GM18951 (cell line): Measurements from ENCODE around the gene ZNF844.
"Not testable (repeated sequence)": the region's sequence is repeated elsewhere in the genome, so short reads cannot be mapped to it uniquely, and the experiment has no call there.

Source experiments
- POLR2A ChIP-seq: IDR thresholded peaks from 4 replicates; pipeline ENCODE4 v1.6.1; 2011; ENCODE audit warnings: mild to moderate bottlenecking; ENCODE audit not compliant: insufficient read length, insufficient read depth; ENCODE audit errors: extremely low read depth
- in situ Hi-C: fragments of 300-500 bp; cut with MboI; formaldehyde crosslinking; loops from one replicate; pipeline ENCODE4 v1.12.0; 2022; ENCODE audit warnings: low sequenced_read_pairs, mixed read lengths, inconsistent platforms; ENCODE audit not compliant: unreplicated experiment

Gene ZNF844

GRCh38 chr19:12055784-12056183 is 8.7 kb upstream of the ZNF844 start:
- TF ChIP-seq POLR2A: no peak
- in situ Hi-C loops: no loop called here

DNA sequence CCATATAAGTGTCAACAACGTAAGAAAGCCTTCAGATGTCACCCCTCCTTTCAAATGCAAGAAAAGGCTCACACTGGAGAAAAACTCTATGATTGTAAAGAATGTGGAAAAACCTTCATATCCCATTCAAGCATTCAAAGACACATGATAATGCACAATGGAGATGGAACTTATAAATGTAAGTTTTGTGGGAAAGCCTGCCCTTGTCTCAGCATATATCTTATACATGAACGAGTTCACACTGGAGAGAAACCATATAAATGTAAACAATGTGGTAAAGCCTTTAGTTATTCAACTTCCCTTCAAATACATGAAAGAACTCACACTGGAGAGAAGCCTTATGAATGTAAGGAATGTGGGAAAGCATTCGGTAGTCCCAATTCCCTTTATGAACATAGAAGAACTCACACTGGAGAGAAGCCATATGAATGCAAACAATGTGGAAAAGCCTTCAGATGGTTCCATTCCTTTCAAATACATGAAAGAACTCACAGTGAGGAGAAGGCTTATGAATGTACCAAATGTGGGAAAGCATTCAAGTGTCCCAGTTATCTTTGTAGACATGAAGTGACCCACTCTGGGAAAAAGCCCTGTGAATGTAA is 11.1 kb downstream of the ZNF844 start:
- in situ Hi-C loops: no loop called here
- no peak for TF ChIP-seq POLR2A

DNA sequence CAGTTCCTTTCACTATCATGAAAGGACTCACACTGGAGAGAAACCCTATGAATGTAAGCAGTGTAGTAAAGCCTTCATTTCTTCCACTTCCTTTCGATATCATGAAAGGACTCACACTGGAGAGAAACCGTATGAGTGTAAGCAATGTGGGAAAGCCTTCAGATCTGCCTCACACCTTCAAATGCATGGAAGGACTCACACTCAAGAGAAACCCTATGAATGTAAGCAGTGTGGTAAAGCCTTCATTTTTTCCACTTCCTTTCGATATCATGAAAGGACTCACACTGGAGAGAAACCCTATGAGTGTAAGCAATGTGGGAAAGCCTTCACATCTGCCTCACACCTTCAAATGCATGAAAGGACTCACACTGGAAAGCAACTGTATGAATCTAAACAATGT is 11.8 kb downstream of the ZNF844 start:
- in situ Hi-C loops: not testable (repeated sequence)

DNA sequence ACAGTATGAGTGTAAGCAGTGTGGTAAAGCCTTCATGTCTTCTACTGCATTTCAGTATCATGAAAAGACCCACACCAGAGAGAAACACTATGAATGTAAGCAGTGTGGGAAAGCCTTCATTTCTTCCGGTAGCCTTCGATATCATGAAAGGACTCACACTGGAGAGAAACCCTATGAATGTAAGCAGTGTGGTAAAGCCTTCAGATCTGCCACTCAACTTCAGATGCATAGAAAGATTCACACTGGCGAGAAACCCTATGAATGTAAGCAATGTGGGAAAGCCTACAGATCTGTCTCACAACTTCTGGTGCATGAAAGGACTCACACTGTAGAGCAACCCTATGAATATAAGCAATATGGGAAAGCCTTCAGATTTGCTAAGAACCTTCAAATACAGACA is 12.8 kb downstream of the ZNF844 start:
- in situ Hi-C loops: no loop called here
- no peak for TF ChIP-seq POLR2A

GRCh38 chr19:12083336-12083735 is 18.8 kb downstream of the ZNF844 start:
- in situ Hi-C loops: not testable (repeated sequence)

GRCh38 chr19:12085074-12085818 is 20.7 kb downstream of the ZNF844 start:
- in situ Hi-C loops: no loop called here
- TF ChIP-seq POLR2A: no peak

DNA sequence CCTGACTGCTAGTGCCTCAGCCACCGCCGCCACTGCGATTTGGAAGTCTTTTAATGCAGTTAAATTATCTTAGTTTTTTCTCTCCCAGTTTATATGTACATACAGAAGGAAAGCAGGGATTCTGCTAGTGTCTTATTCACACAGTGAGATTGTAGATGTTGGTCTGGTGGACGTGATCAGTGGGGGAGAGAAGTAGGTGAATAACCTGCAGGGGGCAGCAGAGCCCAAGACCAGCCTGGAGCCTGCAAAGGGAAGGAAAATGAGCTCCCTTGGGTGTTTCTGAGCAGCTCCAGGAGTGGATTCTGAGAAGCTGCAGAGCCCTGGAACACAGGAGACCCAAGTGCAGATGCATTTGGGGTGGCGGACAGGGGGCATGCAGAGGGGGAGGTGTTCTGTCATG is 26.3 kb downstream of the ZNF844 start:
- in situ Hi-C loops: no loop called here
- TF ChIP-seq POLR2A: no peak

DNA sequence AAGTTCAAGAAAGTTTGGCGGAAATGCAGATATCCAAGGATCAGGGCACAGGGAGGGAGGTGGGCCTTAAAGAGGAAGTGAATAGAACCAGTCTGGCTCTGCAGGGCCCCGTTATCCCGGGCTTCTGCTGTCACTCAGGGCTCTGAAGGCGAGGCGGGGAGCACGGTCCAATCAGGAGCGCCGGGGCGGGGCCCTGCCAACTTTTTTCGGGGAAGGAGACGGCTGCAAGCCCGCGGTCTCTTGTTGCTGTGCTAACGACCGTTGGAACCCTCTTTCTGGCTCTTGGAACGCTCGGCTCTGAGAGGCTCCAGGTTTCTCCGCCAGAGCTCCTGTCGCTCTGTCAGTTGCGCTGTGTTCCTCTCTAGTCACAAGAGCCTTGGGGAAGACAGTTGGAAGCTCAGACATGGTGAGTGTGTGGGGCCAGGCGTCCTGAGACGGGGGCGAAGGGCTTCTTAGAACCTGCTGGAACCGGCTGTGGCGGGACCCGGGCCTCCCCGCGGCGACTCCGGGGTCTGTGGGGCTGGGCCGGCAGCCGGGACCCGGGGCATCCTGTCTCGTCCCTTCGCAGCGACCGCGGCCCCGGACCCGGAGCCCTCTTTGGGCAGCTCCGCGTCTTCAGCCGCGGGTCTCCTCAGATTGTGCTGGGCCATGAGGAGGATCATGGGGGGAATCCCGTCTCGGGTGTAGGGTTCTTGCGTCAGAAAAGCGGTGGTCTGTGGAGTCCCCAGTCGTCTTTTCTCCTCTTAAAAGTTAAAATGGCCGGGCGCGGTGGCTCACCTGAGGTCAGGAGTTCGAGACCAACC is 27.7 kb downstream of the ZNF844 start:
- in situ Hi-C loops: no loop called here
- TF ChIP-seq POLR2A: peak; percentile 67

DNA sequence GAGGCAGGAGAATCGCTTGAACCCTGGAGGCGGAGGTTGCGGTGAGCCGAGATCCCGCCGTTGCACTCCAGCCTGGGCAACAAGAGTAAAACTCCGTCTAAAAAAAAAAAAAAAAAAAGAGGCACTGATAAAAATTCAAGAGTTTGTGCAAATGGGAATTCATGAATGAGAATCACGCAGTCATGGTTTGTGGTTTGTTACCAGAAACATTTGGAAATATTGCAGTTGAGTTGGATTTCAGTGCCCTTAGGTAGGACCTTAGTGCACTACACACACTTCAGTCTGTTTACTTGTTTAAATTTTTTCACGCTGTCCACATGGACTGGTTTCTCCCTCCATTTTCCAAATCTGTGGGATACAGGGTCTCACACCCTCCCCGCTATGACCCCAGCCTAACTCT is 28.4 kb downstream of the ZNF844 start:
- no peak for TF ChIP-seq POLR2A

GRCh38 chr19:12093777-12094176 is 29.2 kb downstream of the ZNF844 start:
- TF ChIP-seq POLR2A: no peak
- in situ Hi-C loops: no loop called here

More for the DNA sequence above, 28.4 kb downstream of the ZNF844 start:
- in situ Hi-C loops: no loop called here

- TF ChIP-seq POLR2A: no peak
- in situ Hi-C loops: no loop called here
Observed at GRCh38 chr19:12095111-12095790, 30.7 kb downstream of the ZNF844 start.

- in situ Hi-C loops: no loop called here
- no peak for TF ChIP-seq POLR2A
Observed at GRCh38 chr19:12098040-12098439, 33.5 kb downstream of the ZNF844 start.

DNA sequence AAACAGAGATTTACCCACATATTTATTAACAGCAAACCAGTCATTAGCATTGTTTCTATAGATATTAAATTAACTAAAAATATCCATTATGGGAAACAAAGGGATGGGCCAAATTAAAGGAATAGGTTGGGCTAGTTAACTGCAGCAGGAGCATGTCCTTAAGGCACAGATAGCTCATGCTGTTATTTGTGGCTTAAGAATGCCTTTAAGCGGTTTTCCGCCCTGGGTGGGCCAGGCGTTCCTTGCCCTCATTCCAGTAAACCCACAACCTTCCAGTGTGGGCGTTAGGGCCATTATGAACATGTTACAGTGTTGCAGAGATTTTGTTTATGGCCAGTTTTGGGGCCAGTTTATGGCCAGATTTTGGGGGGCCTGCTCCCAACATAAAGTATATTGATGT is 39.4 kb downstream of the ZNF844 start:
- in situ Hi-C loops: not testable (repeated sequence)
